IMR-90 (cell line): ENCODE measurements around the gene DMRTC2. TPM values are rescaled to one million over a fixed set of nuclear protein-coding genes. Genes with fewer than 3 reads are reported as not detected.
A peak's percentile ranks its signal among the peaks of the same experiment; 100 is the strongest.

ENCODE experiments used
- ATAC-seq: fragments of 200-7000 bp; cut with Tn5 transposase; 2 replicates; pipeline ENCODE4 v1.9.1; 2020; ENCODE audit warnings: low read depth, mild to moderate bottlenecking, moderate library complexity
- Bru-seq: library from RNA; stranded (reverse); fragments of 400-500 nt; gene quantifications from one replicate; lab custom pipeline; 2021; lab: Mats Ljungman, UMichigan
- BruChase-seq, 2 experiments: library from RNA; stranded (reverse); fragments of 400-500 nt; gene quantifications; one replicate each; lab custom pipeline; 2021; lab: Mats Ljungman, UMichigan
- BruUV-seq: library from RNA; stranded (reverse); fragments of 400-500 nt; replicated peaks from 2 replicates; lab custom pipeline; 2021; lab: Mats Ljungman, UMichigan
- CTCF ChIA-PET: fragments of 300-600 bp; formaldehyde crosslinking; extraction: SDS; loops from one replicate; lab custom pipeline; 2021; ENCODE audit warnings: antibody characterized with exemption; lab: Yijun Ruan, JAX
- POLR2A ChIA-PET: fragments of 300-600 bp; sonication (Branson Sonifier 250); formaldehyde crosslinking; loops from one replicate; lab custom pipeline; 2022; ENCODE audit warnings: antibody characterized with exemption; ENCODE audit not compliant: unreplicated experiment; lab: Charles Lee
- DNase-seq: peaks from one replicate; pipeline ENCODE4 v3.0.0; 2013
- H2AFZ ChIP-seq: replicated peaks from 2 replicates; pipeline ENCODE3; 2013; ENCODE audit warnings: low read length, mild to moderate bottlenecking; ENCODE audit not compliant: poor library complexity
- H2AK5ac ChIP-seq: 2 replicates; pipeline ENCODE4 v1.6.1; 2013; ENCODE audit warnings: low read depth, low read length, inconsistent platforms
- H2AK9ac ChIP-seq: replicated peaks from 2 replicates; pipeline ENCODE3; 2013; ENCODE audit warnings: mild to moderate bottlenecking, low read depth, low read length, moderate library complexity; ENCODE audit not compliant: poor library complexity
- H2BK120ac ChIP-seq: 2 replicates; pipeline ENCODE4 v1.6.1; 2013; ENCODE audit warnings: low read depth, low read length, inconsistent platforms
- H2BK15ac ChIP-seq: 3 replicates; pipeline ENCODE4 v1.6.1; 2013; ENCODE audit warnings: low read depth, low read length, inconsistent platforms
- H2BK20ac ChIP-seq: 2 replicates; pipeline ENCODE4 v1.6.1; 2013; ENCODE audit warnings: low read depth, mild to moderate bottlenecking, inconsistent platforms, low read length, moderate library complexity
- H2BK5ac ChIP-seq: 2 replicates; pipeline ENCODE4 v1.6.1; 2013; ENCODE audit warnings: mild to moderate bottlenecking, low read depth, low read length, inconsistent platforms; ENCODE audit not compliant: poor library complexity, severe bottlenecking
- H3K14ac ChIP-seq: replicated peaks from 2 replicates; pipeline ENCODE4 v1.6.1; 2013; ENCODE audit warnings: low read depth, low read length, inconsistent platforms
- H3K18ac ChIP-seq: 2 replicates; pipeline ENCODE4 v1.6.1; 2013; ENCODE audit warnings: low read depth, low read length, control low read depth
- H3K23ac ChIP-seq: 2 replicates; pipeline ENCODE4 v1.6.1; 2013; ENCODE audit warnings: low read depth, low read length, inconsistent platforms
- H3K27ac ChIP-seq: 2 replicates; pipeline ENCODE4 v1.5.1; 2013; ENCODE audit warnings: mild to moderate bottlenecking, control low read depth, low read length; ENCODE audit not compliant: insufficient read depth
- H3K27me3 ChIP-seq: 2 replicates; pipeline ENCODE4 v1.6.1; 2013; ENCODE audit warnings: low read length; ENCODE audit not compliant: control insufficient read depth, insufficient read depth
- H3K36me3 ChIP-seq: 2 replicates; pipeline ENCODE4 v1.6.1; 2013; ENCODE audit warnings: low read length, mixed read lengths; ENCODE audit not compliant: control insufficient read depth, insufficient read depth
- H3K4ac ChIP-seq: 2 replicates; pipeline ENCODE4 v1.6.1; 2013; ENCODE audit warnings: low read depth, low read length, inconsistent platforms
- H3K4me1 ChIP-seq: 2 replicates; pipeline ENCODE4 v1.6.1; 2013; ENCODE audit warnings: low read length, mixed read lengths; ENCODE audit not compliant: control insufficient read depth, insufficient read depth
- H3K4me2 ChIP-seq: 2 replicates; pipeline ENCODE4 v1.6.1; 2013; ENCODE audit warnings: low read depth, mild to moderate bottlenecking, control low read depth, low read length, moderate library complexity
- H3K4me3 ChIP-seq: 2 replicates; pipeline ENCODE4 v1.5.1; 2013; ENCODE audit warnings: low read depth, mild to moderate bottlenecking, control low read depth, low read length, moderate library complexity; ENCODE audit not compliant: insufficient read depth
- H3K56ac ChIP-seq: 2 replicates; pipeline ENCODE4 v1.6.1; 2013; ENCODE audit warnings: low read length, inconsistent platforms; ENCODE audit not compliant: insufficient read depth; ENCODE audit errors: extremely low read depth
- H3K79me1 ChIP-seq, 2 experiments: 2 replicates each; pipeline ENCODE4 v1.6.1; 2013; ENCODE audit warnings: low read length in 2 of 2, inconsistent platforms in 1 of 2, low read depth in 1 of 2
- H3K9ac ChIP-seq: 2 replicates; pipeline ENCODE4 v1.6.1; 2013; ENCODE audit warnings: low read depth, low read length, control low read depth
- H3K9me1 ChIP-seq: 2 replicates; pipeline ENCODE4 v1.6.1; 2013; ENCODE audit warnings: low read length, inconsistent platforms; ENCODE audit not compliant: insufficient read depth
- H3K9me3 ChIP-seq: 2 replicates; pipeline ENCODE4 v1.6.1; 2013; ENCODE audit warnings: low read length; ENCODE audit not compliant: control insufficient read depth, insufficient read depth
- H4K20me1 ChIP-seq: 2 replicates; pipeline ENCODE4 v1.6.1; 2013; ENCODE audit warnings: low read length, inconsistent platforms; ENCODE audit not compliant: insufficient read depth
- H4K5ac ChIP-seq: 2 replicates; pipeline ENCODE4 v1.6.1; 2013; ENCODE audit warnings: mild to moderate bottlenecking, low read depth, low read length, control low read depth
- H4K8ac ChIP-seq, 2 experiments: 2 replicates each; pipeline ENCODE4 v1.6.1; 2013; ENCODE audit warnings: low read depth in 2 of 2, low read length in 2 of 2, control low read depth in 1 of 2, inconsistent platforms in 1 of 2
- H4K91ac ChIP-seq: 2 replicates; pipeline ENCODE4 v1.6.1; 2013; ENCODE audit warnings: low read depth, low read length, inconsistent platforms; ENCODE audit not compliant: insufficient read depth
- BHLHE40 ChIP-seq: fragments of 150-350 bp; IDR thresholded peaks from 2 replicates; pipeline ENCODE4 v1.6.1; 2016; ENCODE audit warnings: mild to moderate bottlenecking, low read depth, low read length
- CEBPB ChIP-seq: IDR thresholded peaks from 2 replicates; pipeline ENCODE4 v1.6.1; 2012; ENCODE audit warnings: low read depth, low read length, improper control_type of control experiment
- CHD1 ChIP-seq: IDR thresholded peaks from 2 replicates; pipeline ENCODE4 v1.6.1; 2012; ENCODE audit warnings: low read depth, low read length, improper control_type of control experiment
- ELK1 ChIP-seq: fragments of 150-350 bp; IDR thresholded peaks from 2 replicates; pipeline ENCODE4 v1.6.1; 2016; ENCODE audit warnings: low read depth, mild to moderate bottlenecking, low read length, moderate library complexity, borderline replicate concordance
- FOS ChIP-seq: fragments of 150-350 bp; IDR thresholded peaks from 2 replicates; pipeline ENCODE4 v1.6.1; 2016; ENCODE audit warnings: low read depth, low read length
- MAFK ChIP-seq: IDR thresholded peaks from 2 replicates; pipeline ENCODE4 v1.6.1; 2012; ENCODE audit warnings: low read depth, low read length, improper control_type of control experiment
- MAZ ChIP-seq: IDR thresholded peaks from 2 replicates; pipeline ENCODE4 v1.6.1; 2012; ENCODE audit warnings: low read depth, mild to moderate bottlenecking, low read length, improper control_type of control experiment, moderate library complexity, borderline replicate concordance
- MXI1 ChIP-seq: IDR thresholded peaks from 2 replicates; pipeline ENCODE4 v1.6.1; 2012; ENCODE audit warnings: low read depth, mild to moderate bottlenecking, low read length, moderate library complexity, borderline replicate concordance
- NFE2L2 ChIP-seq: fragments of 150-350 bp; IDR thresholded peaks from 2 replicates; pipeline ENCODE4 v1.6.1; 2016; ENCODE audit warnings: low read depth, mild to moderate bottlenecking, low read length
- POLR2A ChIP-seq: IDR thresholded peaks from 2 replicates; pipeline ENCODE4 v1.6.1; 2012; ENCODE audit warnings: mild to moderate bottlenecking, low read depth, low read length
- RAD21 ChIP-seq: IDR thresholded peaks from 2 replicates; pipeline ENCODE4 v1.6.1; 2012; ENCODE audit warnings: low read length, improper control_type of control experiment
- RCOR1 ChIP-seq: IDR thresholded peaks from 2 replicates; pipeline ENCODE4 v1.6.1; 2012; ENCODE audit warnings: mild to moderate bottlenecking, low read length, improper control_type of control experiment; ENCODE audit not compliant: insufficient replicate concordance
- RFX5 ChIP-seq: IDR thresholded peaks from 2 replicates; pipeline ENCODE4 v1.8.0; 2012; ENCODE audit warnings: low read depth, mild to moderate bottlenecking, low read length, moderate library complexity
- SMC3 ChIP-seq: fragments of 150-350 bp; IDR thresholded peaks from 2 replicates; pipeline ENCODE4 v1.6.1; 2016; ENCODE audit warnings: low read depth, mild to moderate bottlenecking, antibody characterized with exemption, low read length, moderate library complexity
- WGBS, 2 experiments: methylation state at CpG; one replicate each; pipeline versions ENCODE4 v1.1.5 to v1.1.7; 2013; ENCODE audit warnings: missing lambda C conversion rate in 2 of 2; ENCODE audit not compliant: insufficient read length in 1 of 2; ENCODE audit errors: extremely low coverage in 2 of 2; 5-methylcytosine and 5-hydroxymethylcytosine counted together
- dilution Hi-C: fragments of 300-500 bp; cut with HindIII; formaldehyde crosslinking; loops from one replicate; pipeline ENCODE4 v1.14.3; 2018; ENCODE audit warnings: low sequenced_read_pairs; ENCODE audit not compliant: unreplicated experiment
- in situ Hi-C: fragments of 300-500 bp; cut with MboI; formaldehyde crosslinking; loops from 3 replicates; pipeline ENCODE4 v1.14.3; 2019; ENCODE audit warnings: low sequenced_read_pairs, inconsistent platforms, mixed read lengths
- intact Hi-C: fragments of 100-400 bp; cut with micrococcal nuclease; formaldehyde crosslinking; loops from 2 replicates; pipeline ENCODE4 v1.10.0; 2022
- long read RNA-seq: library from polyadenylated mRNA; unstranded; transcript quantifications from one replicate; pipeline ENCODE4 v2.0.0, GENCODE V29; 2021; ENCODE audit not compliant: unreplicated experiment
- polyA plus RNA-seq, 3 experiments: library from polyadenylated mRNA; depleted of rRNA; stranded (reverse); fragments of >200 nt; gene quantifications; 2 replicates each; pipeline ENCODE4 v1.2.3, GENCODE V29; 2012; ENCODE audit warnings: low replicate concordance in 1 of 3
- total RNA-seq: library from RNA; depleted of rRNA; stranded (reverse); fragments of >200 nt; gene quantifications from 2 replicates; pipeline ENCODE4 v1.2.3, GENCODE V29; 2012; rRNA removed
- TF ChIP-seq, protein P1 (sequence below): fragments of 150-350 bp; IDR thresholded peaks from 2 replicates; pipeline ENCODE4 v1.6.1; 2017; ENCODE audit warnings: mild to moderate bottlenecking, antibody characterized with exemption, low read length, low read depth
- TF ChIP-seq, protein P2 (sequence below): conservative IDR thresholded peaks from 2 replicates; pipeline ENCODE4 v1.5.1; 2012; ENCODE audit warnings: mild to moderate bottlenecking, low read depth, low read length, improper control_type of control experiment

DMRTC2 gene
- total RNA-seq = not detected in 2 replicates
- not detected in 2 replicates for polyA plus RNA-seq (2012; rRNA removed)
- not detected in 2 replicates for polyA plus RNA-seq (2012; cell fraction: cytosol; rRNA removed)
- not detected in 2 replicates for polyA plus RNA-seq (2012; cell fraction: nucleus; rRNA removed; ENCODE audit: low replicate concordance)
- not detected for Bru-seq, nascent RNA
- not detected for BruChase-seq, experiment 1, labeled RNA remaining after a 6-hour chase
- BruChase-seq, experiment 2, labeled RNA remaining after a 2-hour chase = not detected
- long read RNA-seq = 0 reads

GRCh38 chr19:41845001-41845050 is at the start of gene DMRTC2:
TSS of gene DMRTC2 (plus strand) at chr19:41845042. CDS start at chr19:41847429, 2,387 bp downstream.
- no peak within 1 kb of the TSS for H3K23ac ChIP-seq
- POLR2A ChIA-PET = no interaction called here

More at GRCh38 chr19:41845001-41845050, at the start of gene DMRTC2:
- H4K91ac ChIP-seq = no peak within 1 kb of the TSS
- in situ Hi-C loops (no loop called here), dilution Hi-C loops (no loop called here), intact Hi-C loops (no loop called here)
- no peaks in the 10 kb centered on the region for H3K9me1 ChIP-seq
- H3K79me1 ChIP-seq = no peaks in the 10 kb centered on the region
- no peak within 1 kb of the TSS for H2BK120ac ChIP-seq
- DNase-seq = no peak
- H3K56ac ChIP-seq = no peak within 1 kb of the TSS
- H2AK5ac ChIP-seq = no peak within 1 kb of the TSS
- no TSS peak for BruUV-seq
- no peak within 1 kb of the TSS for H3K4me3 ChIP-seq
- H3K4me1 ChIP-seq = no peaks in the 10 kb centered on the region
- H3K9ac ChIP-seq = no peak within 1 kb of the TSS
- H3K14ac ChIP-seq = no peak within 1 kb of the TSS
- H2BK5ac ChIP-seq = no peak within 1 kb of the TSS
- H3K18ac ChIP-seq = no peak within 1 kb of the TSS
- CTCF ChIA-PET = no interaction called here
- no peak within 1 kb of the TSS for H2BK15ac ChIP-seq
- WGBS, 2 experiments = no CpG with 5 or more reads among the region's 3 CpGs
- H3K4me2 ChIP-seq = no peak within 1 kb of the TSS
- TF ChIP-seq ELK1 (no peak), RAD21 (no peak), BHLHE40 (no peak), RFX5 (no peak), SMC3 (no peak), RCOR1 (no peak), POLR2A (no peak), MXI1 (no peak), MAZ (no peak), NFE2L2 (no peak), CHD1 (no peak), FOS (no peak), CEBPB (no peak), MAFK (no peak)
- TF ChIP-seq, protein P1, sequence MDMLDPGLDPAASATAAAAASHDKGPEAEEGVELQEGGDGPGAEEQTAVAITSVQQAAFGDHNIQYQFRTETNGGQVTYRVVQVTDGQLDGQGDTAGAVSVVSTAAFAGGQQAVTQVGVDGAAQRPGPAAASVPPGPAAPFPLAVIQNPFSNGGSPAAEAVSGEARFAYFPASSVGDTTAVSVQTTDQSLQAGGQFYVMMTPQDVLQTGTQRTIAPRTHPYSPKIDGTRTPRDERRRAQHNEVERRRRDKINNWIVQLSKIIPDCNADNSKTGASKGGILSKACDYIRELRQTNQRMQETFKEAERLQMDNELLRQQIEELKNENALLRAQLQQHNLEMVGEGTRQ = no peak
- TF ChIP-seq, protein P2, sequence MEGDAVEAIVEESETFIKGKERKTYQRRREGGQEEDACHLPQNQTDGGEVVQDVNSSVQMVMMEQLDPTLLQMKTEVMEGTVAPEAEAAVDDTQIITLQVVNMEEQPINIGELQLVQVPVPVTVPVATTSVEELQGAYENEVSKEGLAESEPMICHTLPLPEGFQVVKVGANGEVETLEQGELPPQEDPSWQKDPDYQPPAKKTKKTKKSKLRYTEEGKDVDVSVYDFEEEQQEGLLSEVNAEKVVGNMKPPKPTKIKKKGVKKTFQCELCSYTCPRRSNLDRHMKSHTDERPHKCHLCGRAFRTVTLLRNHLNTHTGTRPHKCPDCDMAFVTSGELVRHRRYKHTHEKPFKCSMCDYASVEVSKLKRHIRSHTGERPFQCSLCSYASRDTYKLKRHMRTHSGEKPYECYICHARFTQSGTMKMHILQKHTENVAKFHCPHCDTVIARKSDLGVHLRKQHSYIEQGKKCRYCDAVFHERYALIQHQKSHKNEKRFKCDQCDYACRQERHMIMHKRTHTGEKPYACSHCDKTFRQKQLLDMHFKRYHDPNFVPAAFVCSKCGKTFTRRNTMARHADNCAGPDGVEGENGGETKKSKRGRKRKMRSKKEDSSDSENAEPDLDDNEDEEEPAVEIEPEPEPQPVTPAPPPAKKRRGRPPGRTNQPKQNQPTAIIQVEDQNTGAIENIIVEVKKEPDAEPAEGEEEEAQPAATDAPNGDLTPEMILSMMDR = no peak
- no peak within 1 kb of the TSS for H4K5ac ChIP-seq
- H3K4ac ChIP-seq = no peak within 1 kb of the TSS
- no peak within 1 kb of the TSS for H3K27ac ChIP-seq
- no peaks in the 10 kb centered on the region for H3K36me3 ChIP-seq
- peak within 1 kb of the TSS; percentile 52 for H2AK9ac ChIP-seq
- H4K20me1 ChIP-seq = no peaks in the 10 kb centered on the region
- H4K8ac ChIP-seq = no peak within 1 kb of the TSS
- no peak within 1 kb of the TSS for H2AFZ ChIP-seq
- no peak within 1 kb of the TSS for H2BK20ac ChIP-seq
- H3K9me3 ChIP-seq = no peaks in the 10 kb centered on the region
- no peak for ATAC-seq
- peaks cover 6% of the 10 kb centered on the region for H3K27me3 ChIP-seq
